ENCODE data around the gene PVALEF.

The PVALEF gene

GRCh38 chr17:81200201-81200600 lies 34.9 kb downstream of the PVALEF start:
- no peak for DNase-seq

GRCh38 chr17:81200695-81201580 lies 35.6 kb downstream of the PVALEF start:
- no peak for DNase-seq

- no peak for DNase-seq
Measured at GRCh38 chr17:81202318-81202717, 37.0 kb downstream of the PVALEF start.

- DNase-seq = no peak
Measured at GRCh38 chr17:81203136-81203535, 37.8 kb downstream of the PVALEF start.

GRCh38 chr17:81204578-81204977 lies 39.3 kb downstream of the PVALEF start:
- DNase-seq = no peak

- no peak for DNase-seq
Measured at GRCh38 chr17:81206166-81206565, 40.9 kb downstream of the PVALEF start.

- DNase-seq = no peak
Measured at GRCh38 chr17:81206657-81207056, 41.4 kb downstream of the PVALEF start.

- DNase-seq = no peak
Measured at GRCh38 chr17:81207610-81208581, 42.6 kb downstream of the PVALEF start.

- DNase-seq = no peak
Measured at GRCh38 chr17:81208651-81209050, 43.3 kb downstream of the PVALEF start.

GRCh38 chr17:81209141-81209540 lies 43.8 kb downstream of the PVALEF start:
- DNase-seq = no peak

GRCh38 chr17:81210466-81210865 lies 45.2 kb downstream of the PVALEF start:
- DNase-seq = no peak

- DNase-seq = no peak
Measured at GRCh38 chr17:81210868-81211267, 45.6 kb downstream of the PVALEF start.

GRCh38 chr17:81212365-81212764 lies 47.1 kb downstream of the PVALEF start:
- no peak for DNase-seq

GRCh38 chr17:81213978-81214377 lies 48.7 kb downstream of the PVALEF start:
- DNase-seq = no peak

- DNase-seq = no peak
Measured at GRCh38 chr17:81217491-81217890, 52.2 kb downstream of the PVALEF start.

GRCh38 chr17:81218459-81218858 lies 53.2 kb downstream of the PVALEF start:
- DNase-seq = no peak

- no peak for DNase-seq
Measured at GRCh38 chr17:81218991-81219390, 53.7 kb downstream of the PVALEF start.

GRCh38 chr17:81219476-81220180 lies 54.3 kb downstream of the PVALEF start:
- DNase-seq = no peak

GRCh38 chr17:81221371-81221841 lies 56.1 kb downstream of the PVALEF start:
- DNase-seq = no peak

- DNase-seq = no peak
Measured at GRCh38 chr17:81221842-81222619, 56.7 kb downstream of the PVALEF start.

- DNase-seq = no peak
Measured at GRCh38 chr17:81222620-81222905, 57.3 kb downstream of the PVALEF start.

Measured in activated CD8-positive, alpha-beta memory T cell treated with anti-CD3 and anti-CD28 coated beads, Interleukin-2, amount 50 U/mL, for 4 hours (primary cell).